NCI-H2196 treated with DMSO at 0.1 percent for 48 hours (cell line): ENCODE measurements around the gene DHCR7.

Source experiments
- DNase-seq: peaks from one replicate; lab custom pipeline; 2025; ENCODE audit not compliant: unreplicated experiment; lab: John Stamatoyannopoulos, UW

The DHCR7 gene

DNA sequence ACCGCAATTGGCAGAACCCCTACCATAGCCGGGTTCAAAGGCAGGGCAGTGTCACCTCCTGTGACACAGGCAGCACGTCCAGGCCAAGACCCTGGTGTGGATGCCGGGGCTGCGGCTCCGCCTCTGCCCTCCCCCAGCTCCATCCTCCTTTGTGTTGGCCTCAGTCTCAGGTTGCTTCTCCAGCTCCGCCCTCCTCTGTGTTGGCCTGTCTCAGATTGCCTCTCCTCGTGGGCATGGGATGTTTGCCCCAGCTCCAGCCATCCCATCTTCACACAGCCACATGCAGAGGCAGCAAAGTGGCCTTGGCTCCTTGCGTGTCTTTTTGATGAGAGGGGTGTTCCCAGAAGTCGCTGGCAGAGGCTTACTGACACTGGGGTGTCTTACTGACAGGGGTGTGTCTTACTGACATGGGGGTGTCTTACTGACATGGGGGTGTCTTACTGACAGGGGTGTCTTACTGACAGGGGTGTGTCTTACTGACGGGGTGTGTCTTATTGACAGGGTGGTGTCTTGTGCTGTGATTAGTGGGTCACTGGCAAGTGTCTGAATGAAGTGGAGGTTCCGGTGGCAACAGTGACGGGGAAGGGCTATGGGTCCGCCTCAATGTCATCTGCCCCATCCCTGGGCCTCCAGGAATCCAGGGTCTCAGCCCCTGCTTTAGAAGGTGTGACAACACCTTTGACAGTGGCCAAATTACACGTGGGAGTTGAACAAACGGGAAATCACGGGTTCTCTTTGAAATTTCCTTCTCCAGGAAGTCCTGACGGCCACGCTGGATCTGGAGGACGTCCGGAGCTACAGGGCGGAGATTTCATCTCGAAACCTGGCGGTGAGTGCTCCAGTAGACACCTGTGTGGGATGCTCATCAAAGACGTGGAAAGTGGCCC lies 29.7 kb upstream of the DHCR7 start:
- no peak for DNase-seq

DNA sequence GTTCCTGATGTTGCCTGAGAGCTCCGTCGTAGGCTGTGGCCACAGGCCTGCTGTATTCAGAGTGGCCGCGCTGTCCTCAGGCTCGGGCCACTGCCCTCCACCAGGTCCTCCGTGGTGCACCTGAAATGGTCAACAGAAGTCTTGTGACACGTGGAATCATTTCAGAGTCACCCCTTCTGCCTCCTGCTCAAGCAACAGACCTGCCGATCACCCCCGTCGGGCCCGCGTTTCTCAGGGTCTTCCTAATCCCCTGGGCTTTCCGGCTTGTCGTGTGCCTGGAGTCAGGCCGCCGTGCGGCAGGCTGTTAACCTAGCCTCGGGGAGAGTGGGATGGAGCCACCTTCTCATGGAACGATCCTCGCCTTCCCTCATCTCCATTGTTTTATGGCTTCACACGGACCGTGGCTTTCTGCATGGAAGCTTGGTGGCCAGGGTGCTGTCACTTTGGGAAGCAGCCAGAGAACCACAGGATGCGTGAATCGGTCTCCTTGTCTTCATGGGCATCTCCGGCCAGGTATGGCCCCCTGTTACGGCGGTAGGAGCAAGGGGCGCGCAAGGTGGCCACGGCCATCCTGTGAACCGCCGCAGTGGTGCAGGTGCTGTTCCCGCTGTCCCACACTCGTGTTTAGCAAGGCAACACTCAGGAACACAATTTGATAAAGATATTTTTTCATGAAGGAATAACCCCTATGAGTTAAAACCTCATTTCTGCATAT lies 28.9 kb upstream of the DHCR7 start:
- no peak for DNase-seq

DNA sequence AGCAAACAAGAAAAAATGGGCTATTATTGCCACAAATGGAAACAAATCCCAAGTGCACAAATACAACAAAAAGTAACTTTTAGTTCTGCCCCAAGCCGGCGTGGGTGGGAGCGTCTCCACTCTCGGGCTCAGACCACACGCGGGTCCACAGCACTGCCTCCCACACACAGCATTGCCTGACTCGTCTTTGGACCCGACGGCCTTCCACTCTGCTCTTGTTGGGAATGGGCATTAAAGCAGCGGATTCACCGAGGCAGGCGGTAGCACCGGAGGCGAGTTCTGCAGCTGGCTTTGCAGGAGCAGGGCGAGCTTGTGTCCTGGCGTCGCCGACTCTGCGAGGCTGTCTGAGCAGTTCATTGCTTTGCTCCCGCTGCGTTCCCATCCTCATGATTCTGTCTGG lies 27.8 kb upstream of the DHCR7 start:
- DNase-seq = no peak

DNA sequence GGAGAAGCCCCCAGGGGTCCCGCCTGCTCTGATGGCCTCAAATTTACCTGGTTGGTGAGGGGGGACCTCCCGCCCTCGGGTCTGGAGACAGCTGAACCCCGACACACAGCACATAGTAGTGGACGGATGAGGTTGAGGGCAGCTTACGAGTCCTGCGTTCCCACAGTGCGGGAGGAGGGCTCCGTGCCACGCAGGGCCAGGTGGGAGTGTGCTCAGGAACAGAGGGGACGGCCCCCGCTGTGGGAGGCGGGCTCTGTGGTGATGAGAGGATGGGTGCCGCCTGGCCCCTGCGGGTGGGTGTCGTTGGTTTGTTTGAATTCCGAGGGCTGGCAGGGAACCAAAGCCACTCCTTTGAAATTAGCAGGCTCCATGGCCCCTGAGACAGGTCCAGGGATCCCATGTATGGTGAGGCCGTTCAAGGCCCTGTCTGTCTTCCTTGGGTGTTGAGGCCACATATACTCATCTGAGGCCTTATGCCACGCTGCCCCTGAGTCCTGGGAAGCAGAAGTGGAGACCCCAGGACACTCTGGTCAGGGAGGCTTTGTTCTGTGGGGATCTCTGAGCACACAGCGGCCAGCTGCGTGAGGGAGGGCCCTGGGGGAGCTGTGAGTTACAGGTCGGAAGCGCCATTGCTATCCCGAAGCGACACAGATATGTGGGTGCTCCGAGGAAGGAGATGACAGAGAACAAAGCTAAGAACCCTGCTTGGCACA lies 26.7 kb upstream of the DHCR7 start:
- DNase-seq = no peak

DNA sequence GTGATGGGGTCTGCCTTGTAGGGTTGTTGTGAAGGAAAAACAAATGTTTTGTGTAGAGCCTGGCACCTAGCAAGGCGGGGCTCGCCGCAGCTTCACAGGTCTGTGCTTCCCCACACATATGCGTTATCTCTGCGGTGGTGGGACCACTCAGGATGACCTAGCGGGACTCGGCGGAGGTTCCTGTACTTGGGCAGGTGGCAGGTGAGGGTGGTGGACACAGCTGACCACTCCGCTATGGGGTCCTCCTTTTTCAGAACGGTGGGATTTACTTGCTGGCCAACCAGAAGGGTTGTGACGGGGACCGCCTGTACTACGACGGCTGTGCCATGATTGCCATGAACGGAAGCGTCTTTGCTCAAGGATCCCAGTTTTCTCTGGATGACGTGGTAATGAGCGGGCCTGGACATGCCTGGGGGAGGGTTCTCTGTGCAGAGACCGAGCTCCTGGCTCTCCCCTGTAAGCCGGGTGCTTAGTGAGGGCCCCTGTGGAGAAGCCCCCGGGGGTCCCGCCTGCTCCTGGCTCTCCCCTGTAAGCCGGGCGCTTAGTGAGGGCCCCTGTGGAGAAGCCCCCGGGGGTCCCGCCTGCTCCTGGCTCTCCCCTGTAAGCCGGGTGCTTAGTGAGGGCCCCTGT lies 26.1 kb upstream of the DHCR7 start:
- no peak for DNase-seq

DNA sequence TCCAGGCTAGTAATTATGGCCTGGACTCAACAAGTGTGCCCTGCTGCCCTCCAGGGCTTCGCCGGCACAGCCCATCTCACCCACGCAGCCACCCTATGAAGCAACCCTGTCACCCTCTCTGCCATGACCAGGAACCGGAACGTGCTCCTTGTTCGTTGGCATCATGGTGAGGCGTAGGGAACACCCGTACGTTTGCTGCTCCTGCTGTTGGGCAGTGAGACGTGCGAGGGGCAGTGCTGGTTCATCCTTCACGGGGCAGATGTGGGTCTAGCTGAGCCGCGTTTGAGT lies 25.5 kb upstream of the DHCR7 start:
- DNase-seq = no peak

DNA sequence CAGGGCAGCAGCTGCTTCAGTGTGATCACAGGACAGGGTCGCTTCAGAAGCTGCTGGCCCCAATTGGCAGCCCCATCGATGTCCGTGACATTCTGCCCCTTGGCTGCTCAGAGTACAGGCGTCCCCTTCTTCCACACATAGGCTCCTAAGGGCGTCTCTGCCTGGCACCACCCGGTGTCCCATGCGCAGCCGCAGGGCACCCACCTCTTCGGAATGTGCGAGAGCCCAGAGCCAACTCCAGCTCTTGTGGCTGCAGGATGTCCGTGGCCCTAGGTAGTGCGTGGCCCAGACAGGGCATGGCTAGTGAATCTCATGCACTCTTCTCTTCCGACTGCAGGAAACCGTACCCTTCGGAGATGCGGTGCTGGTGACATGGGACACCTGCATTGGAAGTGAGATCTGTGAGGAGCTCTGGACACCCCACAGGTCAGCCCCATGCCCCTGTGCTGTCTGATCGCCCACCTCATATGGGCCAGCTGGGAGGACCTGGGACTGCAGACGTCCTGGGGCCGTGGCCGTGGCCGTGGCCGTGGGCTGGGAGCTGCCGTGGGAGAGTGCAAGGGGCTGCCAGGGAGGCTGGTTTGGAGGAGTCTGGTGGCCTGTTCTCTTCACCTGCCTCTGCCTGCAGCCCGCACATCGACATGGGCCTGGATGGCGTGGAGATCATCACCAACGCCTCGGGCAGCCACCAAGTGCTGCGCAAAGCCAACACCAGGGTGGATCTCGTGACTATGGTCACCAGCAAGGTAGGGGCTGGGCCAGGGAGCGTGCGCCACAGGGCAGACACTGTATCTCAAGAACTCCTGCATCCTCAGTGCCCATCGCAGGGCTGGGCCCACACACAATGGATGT lies 25.0 kb upstream of the DHCR7 start:
- DNase-seq = no peak

DNA sequence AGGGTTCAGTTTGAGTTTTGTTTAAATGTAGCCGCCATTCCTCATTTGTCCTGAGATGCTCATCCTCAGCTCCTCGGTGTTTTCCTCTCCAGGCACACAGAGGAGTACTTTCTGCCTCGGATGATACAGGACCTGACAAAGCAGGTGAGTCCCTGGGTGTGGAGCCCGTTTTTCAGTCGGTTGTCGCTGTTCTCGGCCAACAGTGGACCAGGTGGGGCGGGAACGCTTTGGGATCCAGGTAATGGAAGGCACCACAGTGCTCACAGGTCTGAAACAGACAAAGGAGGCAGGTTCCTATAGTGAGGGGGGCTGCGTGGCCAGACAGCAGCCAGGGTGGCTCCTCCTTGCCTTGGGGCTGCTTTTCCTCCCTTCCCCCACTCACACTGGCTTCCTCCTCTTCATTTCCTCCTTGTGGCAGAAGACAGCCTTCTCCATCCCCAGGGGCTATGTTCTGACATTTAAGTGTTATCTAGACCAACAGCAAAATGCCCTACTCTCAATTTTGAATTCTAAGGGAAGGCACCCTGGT lies 24.2 kb upstream of the DHCR7 start:
- no peak for DNase-seq

DNA sequence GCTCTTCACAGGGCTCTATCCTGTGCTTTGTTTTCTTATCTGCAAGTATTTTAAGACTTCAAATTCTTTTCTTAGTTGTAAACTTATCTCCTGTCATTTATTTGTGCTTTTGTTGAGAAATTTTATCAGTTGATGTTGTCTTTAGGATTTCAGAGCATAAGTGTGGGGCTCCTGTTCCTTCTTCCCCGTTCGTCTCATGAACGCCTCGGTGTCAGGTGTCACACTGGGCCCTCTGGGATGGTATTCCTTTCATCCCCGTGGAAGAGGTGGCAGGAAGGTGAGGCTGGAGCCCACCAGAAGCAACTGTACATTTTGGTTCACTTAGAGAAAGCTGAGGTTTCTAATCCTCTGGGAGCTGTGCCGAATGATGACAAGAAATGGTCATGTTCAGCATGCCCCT lies 22.8 kb upstream of the DHCR7 start:
- DNase-seq = no peak

DNA sequence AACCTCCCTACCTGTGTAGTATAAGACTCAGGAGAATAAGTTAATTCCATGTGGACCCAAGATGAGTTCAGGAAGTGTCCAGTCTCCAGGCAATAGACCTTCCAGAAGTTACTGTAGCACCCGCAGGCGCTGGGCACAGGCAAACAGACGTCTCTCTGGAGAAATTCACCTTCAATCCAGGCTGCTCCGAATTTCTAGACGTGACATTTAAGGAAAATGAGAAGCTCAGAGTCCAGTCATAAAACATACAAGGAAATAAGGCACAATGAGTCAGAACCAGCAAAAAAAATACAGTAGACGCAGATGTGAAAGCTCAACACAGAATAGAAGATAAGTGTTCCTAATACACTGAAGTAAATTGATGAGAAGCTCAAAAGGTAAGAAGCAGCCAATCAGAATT lies 19.0 kb upstream of the DHCR7 start:
- no peak for DNase-seq

DNA sequence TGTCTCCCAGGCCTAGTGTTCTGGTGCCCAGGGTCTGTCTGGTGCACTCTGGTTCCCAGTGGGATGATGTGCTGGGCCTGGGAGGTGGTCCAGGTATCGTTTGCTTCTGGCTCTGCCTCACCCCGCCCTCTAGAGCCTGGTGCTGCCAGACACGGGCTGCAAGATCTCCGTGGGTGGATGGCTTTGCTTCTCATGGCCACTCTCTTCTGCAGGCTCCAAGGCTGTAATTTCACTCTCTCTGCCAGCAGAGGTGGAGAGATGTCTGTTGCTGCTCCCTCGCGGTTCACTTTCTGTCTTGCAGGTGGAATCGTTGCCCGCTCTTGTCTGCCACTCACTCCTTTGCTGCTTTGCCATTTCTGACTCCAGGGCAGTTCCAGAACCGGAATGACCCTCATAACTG lies 18.2 kb upstream of the DHCR7 start:
- no peak for DNase-seq

DNA sequence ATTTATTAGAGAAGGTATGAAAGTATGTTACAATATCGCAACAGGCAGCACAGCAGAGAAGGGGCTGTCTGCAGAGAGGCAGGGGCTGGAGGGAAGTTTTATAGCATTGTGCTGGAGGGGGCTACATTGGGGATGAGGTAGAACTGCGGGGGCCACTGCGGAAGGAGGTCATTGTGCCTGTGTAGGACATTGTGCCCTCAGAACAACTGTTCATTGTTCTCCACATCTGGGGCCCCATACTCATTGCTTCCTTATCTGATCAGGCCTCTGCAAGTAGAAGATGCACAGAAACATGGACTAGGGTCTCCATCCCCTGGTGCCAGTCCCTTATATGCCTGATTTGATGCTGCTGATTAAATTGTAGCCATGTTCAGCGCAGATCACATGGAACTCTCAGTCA lies 16.9 kb upstream of the DHCR7 start:
- DNase-seq = no peak

DNA sequence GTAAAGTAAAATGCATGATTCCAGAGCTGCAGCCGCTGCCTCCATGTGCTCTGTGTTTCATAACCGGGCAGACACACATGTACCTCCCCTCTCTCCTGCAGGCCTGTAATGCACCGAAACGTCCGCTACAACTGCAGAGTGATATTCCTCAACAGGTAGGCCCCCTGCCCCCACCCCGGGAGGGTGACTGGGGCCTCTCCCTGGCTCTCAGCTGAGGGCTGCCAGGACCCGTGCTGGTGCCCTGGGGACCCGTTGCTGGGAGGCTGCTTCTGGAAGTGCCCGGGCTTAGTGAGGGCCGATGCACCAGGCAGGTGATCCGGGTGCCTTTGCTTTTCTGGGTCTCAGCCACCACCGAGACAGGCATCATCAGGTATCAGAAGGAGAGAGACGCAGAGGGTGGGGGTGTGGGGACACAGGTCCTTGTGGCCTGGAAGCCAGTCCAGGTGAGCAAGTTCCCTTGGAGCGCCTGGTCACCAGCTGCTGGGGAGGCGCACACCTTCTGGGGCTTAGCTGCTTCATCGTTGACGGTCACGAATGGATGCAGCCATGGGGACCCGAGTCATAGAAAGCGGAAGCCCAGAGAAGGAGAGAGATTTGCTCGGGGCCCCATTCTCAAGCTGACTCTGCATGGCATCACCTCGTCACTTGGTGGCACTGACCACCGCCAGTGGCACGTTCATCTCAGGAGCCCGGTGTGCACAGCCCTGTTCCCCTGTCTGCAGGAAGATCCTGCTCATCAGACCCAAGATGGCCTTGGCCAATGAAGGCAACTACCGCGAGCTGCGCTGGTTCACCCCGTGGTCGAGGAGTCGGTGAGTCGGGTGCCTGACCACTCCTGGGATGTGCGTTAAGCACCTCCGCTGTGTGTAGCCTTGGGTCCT lies 15.4 kb upstream of the DHCR7 start:
- no peak for DNase-seq

DNA sequence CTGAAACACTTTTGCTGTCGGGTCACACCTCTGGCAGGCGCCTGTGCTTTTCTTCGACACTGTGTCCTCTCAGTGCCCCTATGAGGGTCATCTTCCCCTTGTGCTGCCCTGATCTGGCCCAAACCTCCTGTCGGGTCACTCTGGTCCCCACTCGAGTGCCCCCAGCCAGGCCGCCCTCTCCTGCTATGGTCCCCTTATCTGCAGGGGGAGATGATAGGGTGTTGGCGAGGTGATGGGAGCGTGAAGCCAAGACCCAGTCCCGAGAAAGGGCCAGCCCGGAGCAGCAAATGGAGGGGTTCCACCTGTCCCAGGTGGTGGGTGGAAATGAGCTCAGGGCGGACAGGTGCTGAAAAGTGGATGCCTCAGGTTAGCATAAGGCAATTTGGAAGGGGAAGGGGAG lies 14.5 kb upstream of the DHCR7 start:
- DNase-seq = no peak

DNA sequence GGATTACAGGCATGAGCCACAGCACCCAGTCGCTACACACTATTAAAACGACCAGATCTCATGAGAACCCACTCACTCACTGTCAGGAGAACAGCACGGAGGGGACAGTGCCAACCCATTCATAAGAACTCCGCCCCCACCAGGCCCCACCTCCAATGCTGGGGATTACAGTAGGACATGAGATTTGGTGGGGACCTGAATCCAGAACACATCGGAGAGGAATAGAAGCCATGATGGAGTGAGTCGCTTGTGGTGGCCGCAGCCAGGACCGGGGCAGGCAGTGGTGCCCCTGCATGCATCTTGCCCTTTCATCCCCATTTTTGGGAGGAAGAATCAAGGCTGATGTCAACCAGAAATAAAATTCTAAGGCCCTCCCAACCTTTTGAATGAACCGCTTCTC lies 13.5 kb upstream of the DHCR7 start:
- no peak for DNase-seq

DNA sequence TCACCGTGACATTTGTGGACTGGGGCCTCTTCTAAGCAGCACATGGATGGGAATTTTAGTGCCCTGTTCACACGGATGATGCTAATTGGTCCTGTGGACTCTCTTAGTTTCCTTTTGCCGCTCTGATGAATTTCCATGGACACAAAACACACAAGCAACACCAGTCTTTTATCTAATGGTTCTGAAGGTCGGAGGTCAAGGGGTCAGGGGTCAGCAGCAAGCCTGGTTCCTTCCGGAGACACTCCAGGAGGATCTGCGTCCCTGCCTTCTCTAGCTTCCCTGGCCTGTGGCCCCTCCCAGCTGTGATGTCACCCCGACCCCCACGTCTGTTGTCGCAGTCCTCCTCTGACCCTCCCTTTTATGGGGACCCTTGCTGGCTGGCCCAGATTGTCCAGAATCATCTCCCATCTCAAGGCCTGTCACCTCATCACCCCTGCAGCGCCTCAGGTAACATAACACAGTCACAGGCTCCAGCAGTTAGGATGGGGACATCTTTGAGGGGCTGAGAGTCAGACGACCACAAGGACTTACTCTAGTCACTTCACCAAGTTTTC lies 11.7 kb upstream of the DHCR7 start:
- no peak for DNase-seq

DNA sequence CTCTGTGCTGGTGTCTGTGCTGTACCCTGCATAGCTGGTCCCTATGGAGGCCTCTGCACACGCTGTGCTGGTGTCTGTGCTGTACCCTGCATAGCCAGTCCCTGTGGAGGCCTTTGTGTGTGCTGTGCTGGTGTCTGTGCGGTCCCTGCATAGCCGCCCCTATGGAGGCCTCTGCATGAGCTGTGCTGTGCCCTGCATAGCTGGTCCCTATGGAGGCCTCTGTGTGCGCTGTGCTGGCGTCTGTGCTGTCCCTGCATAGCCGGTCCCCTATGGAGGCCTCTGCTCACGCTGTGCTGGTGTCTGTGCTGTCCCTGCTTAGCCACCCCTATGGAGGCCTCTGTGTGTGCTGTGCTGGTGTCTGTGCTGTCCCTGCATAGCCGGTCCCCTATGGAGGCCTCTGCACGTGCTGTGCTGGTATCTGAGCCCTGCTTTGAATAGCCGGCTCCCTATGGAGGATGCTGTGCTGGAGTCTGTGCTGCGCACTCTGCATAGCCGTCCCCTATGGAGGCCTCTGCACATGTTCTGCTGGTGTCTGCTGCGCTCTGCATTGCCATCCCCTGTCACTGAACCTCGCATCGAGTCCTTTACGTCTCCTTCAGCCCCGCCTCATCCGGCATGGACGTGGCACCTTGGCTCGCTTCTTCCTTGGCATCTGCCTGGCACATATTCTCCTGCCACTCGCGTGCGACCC lies 11.0 kb upstream of the DHCR7 start:
- DNase-seq = no peak

DNA sequence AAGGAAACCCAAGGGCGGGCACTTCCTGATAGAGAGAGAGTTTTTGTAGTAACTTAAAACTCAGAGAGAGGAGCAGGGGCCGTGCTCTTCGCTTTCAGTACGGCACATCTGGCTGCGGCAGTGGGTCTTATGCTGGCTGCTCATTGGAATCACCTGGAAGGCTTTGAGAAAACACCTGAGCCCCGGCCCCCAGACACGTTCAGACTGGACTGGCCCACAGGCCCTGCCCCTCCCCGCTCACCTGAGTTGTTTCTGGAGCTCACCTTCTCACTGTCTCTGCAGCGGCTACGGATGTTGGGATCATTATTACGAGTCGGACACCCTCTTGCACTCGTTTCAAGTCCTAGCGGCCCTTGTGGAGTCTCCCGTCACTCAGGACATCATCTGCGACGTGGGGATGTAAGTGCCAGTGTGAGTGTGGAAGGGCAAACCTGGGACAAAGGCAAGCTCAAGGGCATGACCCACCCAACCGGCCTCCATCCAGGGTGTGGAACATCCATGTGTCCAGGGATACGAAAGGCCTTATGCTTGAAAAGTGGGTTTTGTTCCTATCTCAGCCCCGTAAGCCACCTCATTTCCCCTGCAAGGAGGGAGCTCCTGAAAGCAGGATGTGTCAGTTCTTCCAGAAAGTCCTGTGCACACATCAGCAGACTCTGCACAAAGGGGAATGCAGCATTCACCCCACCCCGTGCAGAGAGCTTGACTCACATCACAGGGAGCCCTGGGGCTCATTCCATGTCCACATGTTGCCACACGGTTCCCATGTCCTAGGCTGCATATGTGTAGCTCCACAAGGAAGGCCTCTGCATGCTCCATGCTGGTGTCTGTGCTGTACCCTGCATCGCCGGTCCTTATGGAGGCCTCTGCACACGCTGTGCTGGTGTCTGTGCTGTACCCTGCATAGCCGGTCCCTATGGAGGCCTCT lies 10.2 kb upstream of the DHCR7 start:
- no peak for DNase-seq
